Right forelimb (tissue), 1 donor: Measurements from ENCODE around the gene PIGC.

Experiments used
- DNase-seq: peaks from one replicate; pipeline ENCODE4 v3.0.0-alpha.2; 2018

The PIGC gene

GRCh38 chr1:172443666-172444453 is at the start of gene PIGC:
Gene PIGC, minus strand, starts transcription at chr1:172444069. Its CDS starts 1,447 bp downstream, at chr1:172442622.
- peak; percentile 92 for DNase-seq

- DNase-seq: no peak
Measured at GRCh38 chr1:172492421-172492820, 48.6 kb upstream of the PIGC start.

- DNase-seq: no peak
Measured at GRCh38 chr1:172489847-172490246, 46.0 kb upstream of the PIGC start.

- no peak for DNase-seq
Measured at GRCh38 chr1:172488393-172488792, 44.5 kb upstream of the PIGC start.

GRCh38 chr1:172487550-172487949 is 43.7 kb upstream of the PIGC start:
- DNase-seq: no peak

- no peak for DNase-seq
Measured at GRCh38 chr1:172486805-172487454, 43.1 kb upstream of the PIGC start.

- DNase-seq: no peak
Measured at GRCh38 chr1:172485626-172486025, 41.8 kb upstream of the PIGC start.

- no peak for DNase-seq
Measured at GRCh38 chr1:172484252-172484651, 40.4 kb upstream of the PIGC start.

- no peak for DNase-seq
Measured at GRCh38 chr1:172483448-172483847, 39.6 kb upstream of the PIGC start.

- no peak for DNase-seq
Measured at GRCh38 chr1:172482044-172482443, 38.2 kb upstream of the PIGC start.

- DNase-seq: no peak
Measured at GRCh38 chr1:172480431-172480830, 36.6 kb upstream of the PIGC start.

GRCh38 chr1:172478485-172478884 is 34.6 kb upstream of the PIGC start:
- no peak for DNase-seq

- no peak for DNase-seq
Measured at GRCh38 chr1:172477741-172478140, 33.9 kb upstream of the PIGC start.

GRCh38 chr1:172477216-172477615 is 33.3 kb upstream of the PIGC start:
- DNase-seq: no peak

- no peak for DNase-seq
Measured at GRCh38 chr1:172476218-172476811, 32.4 kb upstream of the PIGC start.

GRCh38 chr1:172473842-172474241 is 30.0 kb upstream of the PIGC start:
- no peak for DNase-seq

GRCh38 chr1:172473302-172473701 is 29.4 kb upstream of the PIGC start:
- no peak for DNase-seq

GRCh38 chr1:172472495-172472894 is 28.6 kb upstream of the PIGC start:
- DNase-seq: no peak

GRCh38 chr1:172471666-172472065 is 27.8 kb upstream of the PIGC start:
- no peak for DNase-seq

GRCh38 chr1:172470149-172470548 is 26.3 kb upstream of the PIGC start:
- no peak for DNase-seq

- no peak for DNase-seq
Measured at GRCh38 chr1:172469717-172470116, 25.8 kb upstream of the PIGC start.

GRCh38 chr1:172468296-172468695 is 24.4 kb upstream of the PIGC start:
- no peak for DNase-seq

GRCh38 chr1:172467446-172467845 is 23.6 kb upstream of the PIGC start:
- DNase-seq: no peak

GRCh38 chr1:172466795-172467407 is 23.0 kb upstream of the PIGC start:
- DNase-seq: no peak
